ENCODE data around the gene KRT77.

KRT77 gene

DNA sequence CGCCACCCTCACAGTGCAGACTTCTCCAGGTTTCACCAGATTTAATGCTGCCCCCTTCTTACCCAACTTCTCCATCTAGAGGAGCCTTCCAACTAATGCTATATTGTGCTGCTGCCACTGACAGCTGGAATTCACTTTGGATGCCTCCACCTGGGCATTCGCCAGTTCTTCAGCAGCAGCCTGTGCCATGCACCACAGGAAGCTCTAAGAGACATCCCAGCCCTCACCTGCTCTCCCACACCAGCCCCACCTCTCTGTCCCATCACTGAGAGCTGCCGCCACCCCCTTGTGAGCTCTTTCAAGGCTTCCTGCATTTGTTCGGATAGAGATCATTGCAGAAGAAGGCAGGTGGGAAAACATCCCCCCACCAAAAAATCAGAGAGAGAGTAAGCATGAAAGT lies 46.7 kb downstream of the KRT77 start:
- DNase-seq (ENCODE audit: low read depth in 2 of 2): no peak

- DNase-seq (ENCODE audit: low read depth in 2 of 2): no peak
Measured at GRCh38 chr12:52655720-52656124, 47.6 kb downstream of the KRT77 start.

DNA sequence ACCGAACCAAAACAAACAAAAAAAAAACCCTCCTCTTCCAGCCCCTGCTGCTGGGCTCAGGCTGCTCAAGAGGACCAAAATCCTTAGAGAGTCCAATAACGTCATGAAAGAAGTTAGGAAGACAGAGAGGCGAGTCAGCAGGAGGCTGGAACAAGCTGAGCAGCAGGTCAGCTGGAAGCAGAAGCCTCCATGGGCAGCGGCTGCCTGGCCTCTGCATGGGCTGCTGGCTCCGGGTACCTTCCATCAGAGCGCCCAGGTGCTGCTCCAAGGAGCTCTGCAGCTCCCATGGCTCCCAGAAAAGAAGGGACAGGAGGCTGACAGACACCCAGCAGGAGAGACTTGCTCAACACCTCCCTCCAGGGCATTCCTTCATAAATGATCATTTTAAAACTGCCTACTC lies 48.1 kb downstream of the KRT77 start:
- no peak for DNase-seq (ENCODE audit: low read depth in 2 of 2)

- DNase-seq (ENCODE audit: low read depth in 2 of 2): no peak
Measured at GRCh38 chr12:52651726-52652261, 51.5 kb downstream of the KRT77 start, which contains the start of gene KRT2. KRT2 (minus strand) TSS chr12:52652211; CDS start chr12:52652142, 69 bp downstream.

DNA sequence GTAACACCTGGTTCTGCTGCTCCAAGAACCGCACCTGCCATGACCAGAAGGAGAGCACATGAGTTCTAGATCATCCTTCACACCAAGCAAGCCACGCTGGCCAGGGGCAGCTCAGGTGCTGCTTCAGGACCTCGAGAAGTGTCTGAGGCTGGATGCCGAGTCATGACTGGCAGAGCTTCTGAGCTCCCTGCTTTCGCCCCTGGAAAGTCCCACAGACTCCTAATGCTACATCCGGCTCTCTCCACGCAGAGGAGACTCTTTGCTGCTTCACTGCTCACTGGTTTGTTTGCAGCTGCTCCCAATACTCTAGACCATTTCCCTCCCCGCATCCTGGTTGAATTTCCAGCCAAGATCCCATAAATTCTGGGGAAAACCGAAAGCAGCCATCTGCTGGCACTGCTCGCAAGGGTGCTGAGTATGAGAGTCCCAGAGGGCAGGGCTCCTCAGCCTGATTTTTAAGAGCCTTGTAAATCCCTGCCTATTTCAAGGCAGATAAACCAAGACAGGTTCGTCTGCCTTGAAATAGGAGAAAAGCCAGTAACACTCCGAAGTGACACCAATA lies 52.7 kb downstream of the KRT77 start:
- no peak for DNase-seq (ENCODE audit: low read depth in 2 of 2)

DNA sequence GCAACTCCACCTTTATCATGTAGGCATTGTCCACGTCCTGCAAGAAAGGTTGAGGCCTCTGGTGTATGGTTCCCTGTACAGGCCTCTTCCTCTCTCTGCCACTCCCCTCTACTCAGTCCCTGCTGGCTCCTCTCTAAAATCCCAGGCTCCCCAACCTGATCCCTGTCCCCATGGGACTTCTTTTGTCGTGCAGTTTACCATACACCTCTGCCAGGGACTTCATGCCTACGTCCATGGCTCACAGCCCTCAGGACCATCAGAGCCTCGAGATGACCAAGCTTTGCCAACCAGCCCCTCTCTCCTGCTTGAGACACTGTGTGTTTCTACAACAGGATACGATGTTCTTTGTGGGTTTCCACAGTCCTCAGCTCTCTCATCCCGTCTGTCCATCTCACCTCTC lies 54.3 kb downstream of the KRT77 start:
- no peak for DNase-seq (ENCODE audit: low read depth in 2 of 2)

DNA sequence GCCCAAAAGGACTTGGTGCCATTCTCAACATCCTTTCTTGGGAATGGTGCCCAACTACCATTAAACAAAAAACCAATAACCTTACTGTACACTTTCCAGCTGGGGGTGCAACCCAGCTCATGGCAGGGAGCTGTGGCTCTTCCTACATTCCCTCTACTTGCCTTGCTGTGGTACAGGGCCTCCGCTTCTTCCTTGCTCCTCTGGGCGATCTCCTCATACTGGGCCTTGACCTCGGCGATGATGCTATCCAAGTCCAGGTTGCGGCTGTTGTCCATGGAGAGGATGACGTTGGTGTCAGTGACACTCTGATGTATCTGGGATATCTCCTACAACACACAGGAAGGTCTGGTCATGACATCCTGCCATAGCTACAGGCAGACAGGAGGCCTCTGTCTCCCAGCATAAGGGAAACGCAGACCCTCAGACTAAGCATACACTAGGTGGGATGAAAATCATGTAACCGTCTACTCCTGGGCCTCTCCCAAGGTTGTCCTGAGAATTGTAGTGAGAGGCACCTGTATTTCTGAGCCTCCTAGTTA lies 55.2 kb downstream of the KRT77 start:
- no peak for DNase-seq (ENCODE audit: low read depth in 2 of 2)

- no peak for DNase-seq (ENCODE audit: low read depth in 2 of 2)
Measured at GRCh38 chr12:52647601-52648000, 55.7 kb downstream of the KRT77 start.

DNA sequence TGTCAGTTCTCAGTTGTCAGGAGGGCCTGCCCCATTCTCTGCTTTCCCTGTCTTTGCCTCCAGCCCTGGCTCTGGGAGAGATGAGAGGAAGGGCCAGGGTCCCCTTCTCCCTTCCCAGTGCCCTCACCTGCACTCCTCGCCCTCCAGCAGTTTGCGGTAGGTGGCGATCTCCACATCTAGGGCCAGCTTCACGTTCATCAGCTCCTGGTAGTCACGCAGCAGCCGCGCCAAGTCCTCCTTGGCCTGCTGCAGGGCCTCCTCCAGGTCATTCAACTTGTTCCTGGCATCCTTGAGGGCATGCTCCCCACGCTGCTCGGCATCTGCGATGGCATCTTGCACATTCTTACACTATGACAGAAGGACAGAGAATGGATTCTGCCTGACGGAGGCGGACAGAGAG lies 56.7 kb downstream of the KRT77 start:
- DNase-seq (ENCODE audit: low read depth in 2 of 2): no peak

DNA sequence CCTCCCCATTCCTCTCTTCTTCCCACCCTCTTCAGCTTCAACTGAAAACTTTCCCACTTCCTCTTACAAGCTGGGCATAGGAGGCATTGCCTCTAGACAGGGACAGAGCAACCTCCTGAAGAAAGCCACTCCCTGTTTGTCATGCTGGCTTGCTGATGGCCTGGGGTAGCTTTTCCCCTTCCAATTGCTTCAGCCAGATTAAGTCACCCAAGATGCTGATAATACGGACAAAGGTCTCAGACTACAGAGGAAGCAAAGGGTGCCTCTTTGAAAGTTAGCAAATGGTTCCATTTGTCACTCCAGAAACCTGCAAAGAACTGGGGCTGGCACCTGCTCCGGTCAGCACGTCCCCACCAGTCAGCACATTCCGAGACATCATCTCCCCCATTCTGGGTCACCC lies 57.3 kb downstream of the KRT77 start:
- no peak for DNase-seq (ENCODE audit: low read depth in 2 of 2)

- peak in 1 of 2 donors; percentile 25 for DNase-seq (ENCODE audit: low read depth in 2 of 2)
Measured at GRCh38 chr12:52645120-52645761, 58.1 kb downstream of the KRT77 start.

DNA sequence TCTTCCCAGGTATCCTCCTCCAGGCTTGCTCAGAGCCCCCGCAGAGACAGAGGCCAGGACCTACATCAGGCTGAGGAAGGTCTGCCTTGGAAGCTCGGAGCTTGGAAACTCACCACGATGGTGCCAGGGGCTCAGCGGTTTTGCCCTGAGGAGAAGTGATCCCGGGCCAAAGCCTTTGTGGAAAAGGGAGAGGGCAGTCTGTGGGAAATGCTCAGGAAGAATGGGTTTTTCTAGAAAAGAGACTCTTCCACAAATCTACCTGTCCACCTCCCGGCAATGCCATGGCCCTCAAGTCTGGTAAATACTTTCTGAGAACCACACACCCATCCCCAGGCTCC lies 59.3 kb downstream of the KRT77 start:
- DNase-seq (ENCODE audit: low read depth in 2 of 2): no peak

GRCh38 chr12:52643233-52644077 lies 59.9 kb downstream of the KRT77 start:
- DNase-seq (ENCODE audit: low read depth in 2 of 2): no peak

DNA sequence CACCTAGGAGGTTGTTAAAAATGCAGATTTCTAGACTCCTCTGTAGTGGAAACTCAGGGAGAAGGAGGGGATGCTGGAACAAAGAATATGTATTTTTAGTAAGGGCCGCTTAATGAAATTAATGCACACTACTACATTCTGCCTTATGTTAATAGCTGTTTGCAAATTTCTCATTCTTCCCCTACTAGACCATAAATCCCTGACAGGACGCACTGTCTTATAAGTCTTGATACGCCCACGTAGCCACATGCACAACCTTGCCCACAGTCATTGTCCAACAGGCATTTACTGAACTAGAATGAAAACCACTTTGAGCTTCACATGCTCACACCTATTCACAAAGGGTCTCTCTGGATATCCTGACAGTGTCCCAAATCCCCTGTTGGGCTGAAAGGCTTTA lies 61.9 kb downstream of the KRT77 start:
- no peak for DNase-seq (ENCODE audit: low read depth in 2 of 2)
